GM21367 (cell line): ENCODE data around the gene PCID2.
A peak's percentile ranks its signal among the peaks of the same experiment; 100 is the strongest.
"Not testable (repeated sequence)": the region's sequence is repeated elsewhere in the genome, so short reads cannot be mapped to it uniquely, and the experiment has no call there.

Experiments
- ATAC-seq: cut with Tn5 transposase; IDR thresholded peaks from one replicate; pipeline ENCODE4 v1.9.1; 2021; ENCODE audit not compliant: unreplicated experiment

Gene PCID2

GRCh38 chr13:113208421-113209335 lies at the start of gene PCID2:
Gene PCID2, minus strand, starts transcription at chr13:113208669. Its CDS starts 35 bp downstream, at chr13:113208634.
- ATAC-seq, result peak; percentile 61

- not testable (repeated sequence) for ATAC-seq
Measured at GRCh38 chr13:113257908-113258307, 49.4 kb upstream of the PCID2 start.

GRCh38 chr13:113252516-113253095 lies 44.1 kb upstream of the PCID2 start:
- no peak for ATAC-seq

- ATAC-seq, result no peak
Measured at GRCh38 chr13:113245849-113246796, 37.7 kb upstream of the PCID2 start.

GRCh38 chr13:113243847-113244246 lies 35.4 kb upstream of the PCID2 start:
- ATAC-seq, result no peak

- ATAC-seq, result not testable (repeated sequence)
Measured at GRCh38 chr13:113241623-113242022, 33.2 kb upstream of the PCID2 start.

- no peak for ATAC-seq
Measured at GRCh38 chr13:113239986-113240385, 31.5 kb upstream of the PCID2 start.

- ATAC-seq, result no peak
Measured at GRCh38 chr13:113239357-113239756, 30.9 kb upstream of the PCID2 start.

GRCh38 chr13:113238536-113238935 lies 30.1 kb upstream of the PCID2 start:
- no peak for ATAC-seq

GRCh38 chr13:113233101-113233500 lies 24.6 kb upstream of the PCID2 start:
- no peak for ATAC-seq

GRCh38 chr13:113232208-113233003 lies 23.9 kb upstream of the PCID2 start:
- ATAC-seq, result no peak

- no peak for ATAC-seq
Measured at GRCh38 chr13:113231306-113232207, 23.1 kb upstream of the PCID2 start.

- no peak for ATAC-seq
Measured at GRCh38 chr13:113229791-113230190, 21.3 kb upstream of the PCID2 start.

- no peak for ATAC-seq
Measured at GRCh38 chr13:113229161-113229560, 20.7 kb upstream of the PCID2 start.

GRCh38 chr13:113226873-113227450 lies 18.5 kb upstream of the PCID2 start:
- no peak for ATAC-seq

- no peak for ATAC-seq
Measured at GRCh38 chr13:113225515-113225914, 17.0 kb upstream of the PCID2 start.

GRCh38 chr13:113224486-113224885 lies 16.0 kb upstream of the PCID2 start:
- ATAC-seq, result no peak

- no peak for ATAC-seq
Measured at GRCh38 chr13:113223070-113223469, 14.6 kb upstream of the PCID2 start.

GRCh38 chr13:113220877-113221276 lies 12.4 kb upstream of the PCID2 start:
- no peak for ATAC-seq
